Endothelial cell of umbilical vein (primary cell): Measurements from ENCODE around the gene RASL10A. TPM values are rescaled to one million over a fixed set of nuclear protein-coding genes. Genes with fewer than 3 reads are reported as not detected.

Experiments used
- BruUV-seq: library from RNA; stranded (reverse); fragments of 400-500 nt; replicated peaks from 2 replicates; lab custom pipeline; 2021; lab: Mats Ljungman, UMichigan
- CTCF ChIA-PET: fragments of 300-600, 350-600 bp; sonication (Branson Sonifier 250); formaldehyde crosslinking; loops from one replicate; lab custom pipeline; 2021; ENCODE audit warnings: antibody characterized with exemption, inconsistent platforms; lab: Charles Lee
- POLR2A ChIA-PET: fragments of 300-600, 350-600 bp; sonication (Branson Sonifier 250); formaldehyde crosslinking; loops from one replicate; lab custom pipeline; 2021; ENCODE audit warnings: antibody characterized with exemption, inconsistent platforms; lab: Charles Lee
- DNase-seq: peaks from one replicate; pipeline ENCODE4 v3.0.0-alpha.2; 2011; ENCODE audit warnings: low read depth, low spot score
- FAIRE-seq: peaks from 2 replicates; lab custom pipeline; 2011; peaks lifted over from hg19 to GRCh38; lab: Jason Lieb, UNC
- H2AFZ ChIP-seq: 2 replicates; pipeline ENCODE4 v1.6.0; 2012; ENCODE audit warnings: low read depth, low read length, control low read depth, inconsistent platforms
- H3K27ac ChIP-seq: 2 replicates; pipeline ENCODE4 v1.5.1; 2011; ENCODE audit warnings: low read depth, mild to moderate bottlenecking, control low read depth, low read length, moderate library complexity; ENCODE audit not compliant: insufficient read depth
- H3K27me3 ChIP-seq, 2 experiments: 2 replicates each; pipeline versions ENCODE4 v1.6.0 to v1.6.1; 2011; ENCODE audit warnings: low read length in 2 of 2, mixed read lengths in 1 of 2; ENCODE audit not compliant: control insufficient read depth in 2 of 2, insufficient read depth in 2 of 2
- H3K36me3 ChIP-seq, 2 experiments: 2 replicates in 1 of 2; 3 replicates in 1 of 2; pipeline ENCODE4 v1.5.1; 2011; ENCODE audit warnings: low read length in 2 of 2, mild to moderate bottlenecking in 1 of 2, moderate library complexity in 1 of 2; ENCODE audit not compliant: control insufficient read depth in 2 of 2, insufficient read depth in 2 of 2; ENCODE audit errors: extremely low read depth in 1 of 2
- H3K4me1 ChIP-seq: 3 replicates; pipeline ENCODE4 v1.5.1; 2011; ENCODE audit warnings: mild to moderate bottlenecking, low read length; ENCODE audit not compliant: control insufficient read depth, insufficient read depth; ENCODE audit errors: extremely low read depth
- H3K4me2 ChIP-seq: 2 replicates; pipeline ENCODE4 v1.6.1; 2011; ENCODE audit warnings: low read length, control low read depth, mixed read lengths; ENCODE audit not compliant: insufficient read depth
- H3K4me3 ChIP-seq, 3 experiments: fragments of 200-600 bp in 1 of 3; sonication (generic), shearing (Covaris generic) in 1 of 3; replicated peaks in 1 of 3; 2 replicates each; pipeline ENCODE4 v1.5.1; 2011 to 2016; ENCODE audit warnings: control low read depth in 3 of 3, low read length in 3 of 3, mild to moderate bottlenecking in 2 of 3, inconsistent platforms in 1 of 3, low read depth in 1 of 3, moderate library complexity in 1 of 3; ENCODE audit not compliant: insufficient read depth in 1 of 3
- H3K79me2 ChIP-seq: 2 replicates; pipeline ENCODE4 v1.6.0; 2012; ENCODE audit warnings: low read length, inconsistent platforms; ENCODE audit not compliant: control insufficient read depth, insufficient read depth
- H3K9ac ChIP-seq: replicated peaks from 2 replicates; pipeline ENCODE3; 2011; ENCODE audit warnings: low read length, control low read depth; ENCODE audit not compliant: insufficient read depth; ENCODE audit errors: extremely low read depth
- H3K9me1 ChIP-seq: replicated peaks from 3 replicates; pipeline ENCODE4 v1.6.0; 2011; ENCODE audit warnings: mild to moderate bottlenecking, low read length; ENCODE audit not compliant: control insufficient read depth, insufficient read depth; ENCODE audit errors: extremely low read depth
- H3K9me3 ChIP-seq: replicated peaks from 2 replicates; pipeline ENCODE4 v1.5.1; 2012; ENCODE audit warnings: low read length, inconsistent platforms; ENCODE audit not compliant: control insufficient read depth, insufficient read depth
- H4K20me1 ChIP-seq: replicated peaks from 2 replicates; pipeline ENCODE3; 2011; ENCODE audit warnings: mild to moderate bottlenecking, low read length; ENCODE audit not compliant: control insufficient read depth, insufficient read depth; ENCODE audit errors: extremely low read depth
- EZH2 ChIP-seq: IDR thresholded peaks from 2 replicates; pipeline ENCODE4 v1.6.1; 2012; ENCODE audit warnings: borderline replicate concordance, low read depth, mild to moderate bottlenecking, moderate library complexity, low read length, inconsistent platforms; ENCODE audit not compliant: severe bottlenecking
- FOS ChIP-seq: IDR thresholded peaks from 2 replicates; pipeline ENCODE4 v1.6.1; 2011; ENCODE audit warnings: mild to moderate bottlenecking, low read length, moderate library complexity, borderline replicate concordance; ENCODE audit not compliant: insufficient read depth
- GATA2 ChIP-seq: IDR thresholded peaks from 2 replicates; pipeline ENCODE4 v1.7.0; 2011; ENCODE audit warnings: low read depth, mild to moderate bottlenecking, moderate library complexity, mixed read lengths, low read length; ENCODE audit not compliant: insufficient read length, insufficient read depth
- JUN ChIP-seq: IDR thresholded peaks from 2 replicates; pipeline ENCODE4 v1.6.1; 2011; ENCODE audit warnings: borderline replicate concordance, low read depth; ENCODE audit not compliant: insufficient read length, insufficient read depth
- MYC ChIP-seq: IDR thresholded peaks from one replicate; pipeline ENCODE4 v1.6.1; 2011; ENCODE audit warnings: mild to moderate bottlenecking, low read depth, low read length
- POLR2A ChIP-seq: IDR thresholded peaks from 2 replicates; pipeline ENCODE4 v1.6.1; 2012; ENCODE audit warnings: low read depth, mild to moderate bottlenecking, control low read depth, low read length
- POLR2AphosphoS5 ChIP-seq: IDR thresholded peaks from 2 replicates; pipeline ENCODE4 v1.6.1; 2012; ENCODE audit warnings: low read depth, mild to moderate bottlenecking, control low read depth, low read length, moderate library complexity; ENCODE audit not compliant: insufficient read depth
- dilution Hi-C: fragments of 300-500 bp; cut with MboI; formaldehyde crosslinking; loops from one replicate; pipeline ENCODE4 v1.15.0; 2019; ENCODE audit warnings: low sequenced_read_pairs; ENCODE audit not compliant: extremely low pct_ligation_motif_present
- intact Hi-C: fragments of 100-400 bp; cut with micrococcal nuclease; formaldehyde crosslinking; loops from one replicate; pipeline ENCODE4 v1.10.0; 2022
- polyA plus RNA-seq, 4 experiments: library from polyadenylated mRNA; depleted of rRNA in 3 of 4; stranded (reverse) in 3 of 4; unstranded in 1 of 4; fragments of >200 nt; gene quantifications; 2 replicates each; pipeline versions ENCODE4 v1.2.1 to v1.2.3, GENCODE V29; 2011 to 2012; ENCODE audit warnings: missing spikeins in 1 of 4
- total RNA-seq: library from RNA; stranded (reverse); gene quantifications from 2 replicates; pipeline ENCODE4 v1.2.3, GENCODE V29; 2021
- TF ChIP-seq, protein P1 (sequence below), 2 donors: IDR thresholded peaks; 1 replicate in 1 of 2; 2 replicates in 1 of 2; pipeline ENCODE4 v1.5.1; 2011; ENCODE audit warnings: low read length in 2 of 2, mild to moderate bottlenecking in 2 of 2, moderate library complexity in 2 of 2, control low read depth in 1 of 2, inconsistent platforms in 1 of 2, low read depth in 1 of 2; ENCODE audit not compliant: insufficient read depth in 1 of 2; ENCODE audit errors: extremely low read depth in 1 of 2
- TF ChIP-seq, protein P2 (sequence below): IDR thresholded peaks from 2 replicates; pipeline ENCODE4 v1.6.1; 2011; ENCODE audit not compliant: insufficient read depth, insufficient read length

Gene RASL10A
- total and polyA plus RNA-seq, 2 donors (not counting 3 experiments of a cell fraction or from before 2014, with no cell fraction given), result 1.1 to 1.9 TPM

GRCh38 chr22:29313576-29314466 is 1.7 kb downstream of the RASL10A start:
- Histone ChIP-seq H3K9ac (no peak overlapping the region), H3K79me2 (no peaks in the 10 kb centered on the region), H3K9me1 (no peaks in the 10 kb centered on the region), H3K4me2 (no peak overlapping the region), H2AFZ (no peak overlapping the region), H3K36me3 (peaks cover 0 to 4% of the 10 kb centered on the region in 2 experiments), H3K27ac (no peak overlapping the region), H3K4me1 (peaks cover 26% of the 10 kb centered on the region), H3K4me3 (no peak overlapping the region), H3K27me3 (peaks cover 29% of the 10 kb centered on the region in 2 experiments), H3K9me3 (no peaks in the 10 kb centered on the region), H4K20me1 (no peaks in the 10 kb centered on the region)
- no TSS peak for BruUV-seq
- intact Hi-C loops (no loop called here), dilution Hi-C loops (no loop called here)
- TF ChIP-seq EZH2 (peak; percentile 70), JUN (no peak)
- DNase-seq (no peak), FAIRE-seq (no peak)
- ChIA-PET POLR2A (no interaction called here), CTCF (interaction anchor here (0.6 to 1.5 kb wide), 9 partner anchors 10 to 230 kb away, joined by 3 to 9 read pairs (median 5); no protein-coding TSS in a partner anchor)

- no TSS peak for BruUV-seq
- peaks cover 0 to 4% of the 10 kb centered on the region in 2 experiments for H3K36me3 ChIP-seq
- ChIA-PET CTCF (interaction anchor here (0.6 to 1.5 kb wide), 7 partner anchors 9 to 230 kb away, joined by 3 to 9 read pairs (median 6); no protein-coding TSS in a partner anchor), POLR2A (no interaction called here)
- DNase-seq (peak; percentile 50), FAIRE-seq (peak; percentile 28)
- H3K4me2 ChIP-seq, result no peak overlapping the region
- no peaks in the 10 kb centered on the region for H3K9me1 ChIP-seq
- H3K4me1 ChIP-seq, result peaks cover 32% of the 10 kb centered on the region
- H3K9me3 ChIP-seq, result no peaks in the 10 kb centered on the region
- H3K4me3 ChIP-seq, result no peak overlapping the region
- H2AFZ ChIP-seq, result no peak overlapping the region
- peaks cover 1% of the 10 kb centered on the region for H3K79me2 ChIP-seq
- H4K20me1 ChIP-seq, result no peaks in the 10 kb centered on the region
- H3K27ac ChIP-seq, result no peak overlapping the region
- intact Hi-C loops (no loop called here), dilution Hi-C loops (no loop called here)
- no peak overlapping the region for H3K9ac ChIP-seq
- peaks cover 29% of the 10 kb centered on the region in 2 experiments for H3K27me3 ChIP-seq
- no peak for TF ChIP-seq GATA2
- no peak for TF ChIP-seq EZH2
- TF ChIP-seq JUN, result no peak
- no peak for TF ChIP-seq MYC
- no peak for TF ChIP-seq FOS
- TF ChIP-seq POLR2A, result no peak
- TF ChIP-seq POLR2AphosphoS5, result peak; percentile 73
- TF ChIP-seq, protein P1, sequence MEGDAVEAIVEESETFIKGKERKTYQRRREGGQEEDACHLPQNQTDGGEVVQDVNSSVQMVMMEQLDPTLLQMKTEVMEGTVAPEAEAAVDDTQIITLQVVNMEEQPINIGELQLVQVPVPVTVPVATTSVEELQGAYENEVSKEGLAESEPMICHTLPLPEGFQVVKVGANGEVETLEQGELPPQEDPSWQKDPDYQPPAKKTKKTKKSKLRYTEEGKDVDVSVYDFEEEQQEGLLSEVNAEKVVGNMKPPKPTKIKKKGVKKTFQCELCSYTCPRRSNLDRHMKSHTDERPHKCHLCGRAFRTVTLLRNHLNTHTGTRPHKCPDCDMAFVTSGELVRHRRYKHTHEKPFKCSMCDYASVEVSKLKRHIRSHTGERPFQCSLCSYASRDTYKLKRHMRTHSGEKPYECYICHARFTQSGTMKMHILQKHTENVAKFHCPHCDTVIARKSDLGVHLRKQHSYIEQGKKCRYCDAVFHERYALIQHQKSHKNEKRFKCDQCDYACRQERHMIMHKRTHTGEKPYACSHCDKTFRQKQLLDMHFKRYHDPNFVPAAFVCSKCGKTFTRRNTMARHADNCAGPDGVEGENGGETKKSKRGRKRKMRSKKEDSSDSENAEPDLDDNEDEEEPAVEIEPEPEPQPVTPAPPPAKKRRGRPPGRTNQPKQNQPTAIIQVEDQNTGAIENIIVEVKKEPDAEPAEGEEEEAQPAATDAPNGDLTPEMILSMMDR (IDR thresholded peaks at IDR 0.05; ENCODE audit: extremely low read depth in 1 of 2, insufficient read depth in 1 of 2, low read depth in 1 of 2, low read length in 2 of 2), result peak; percentile 85 to 97
- TF ChIP-seq, protein P2, sequence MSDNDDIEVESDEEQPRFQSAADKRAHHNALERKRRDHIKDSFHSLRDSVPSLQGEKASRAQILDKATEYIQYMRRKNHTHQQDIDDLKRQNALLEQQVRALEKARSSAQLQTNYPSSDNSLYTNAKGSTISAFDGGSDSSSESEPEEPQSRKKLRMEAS, result peak; percentile 92
Measured at GRCh38 chr22:29313126-29313575, 2.3 kb downstream of the RASL10A start.
